ENCODE measurements around the gene CCDC138. TPM values are rescaled to one million over a fixed set of nuclear protein-coding genes. Genes with fewer than 3 reads are reported as not detected.

The CCDC138 gene
- total and polyA plus RNA-seq, 2 of the 13 experiments (the other 11 are each of a cell fraction or from before 2014, with no cell fraction given) = 5.6 to 32.5 TPM

- ATAC-seq (no peak), FAIRE-seq (no peak), DNase-seq (ENCODE audit: low spot score) (no peak)
- Histone ChIP-seq H3K4me1 (ENCODE audit: insufficient read depth, low read length) (no peaks in the 10 kb centered on the region), H2AFZ (ENCODE audit: low read length) (no peak overlapping the region), H3K4me3 (replicated peaks in 1 of 3; ENCODE audit: insufficient read depth in 1 of 3, low read depth in 2 of 3, low read length in 3 of 3) (no peak overlapping the region), H3K9me3 (ENCODE audit: low read length) (no peaks in the 10 kb centered on the region), H3K36me3 (replicated peaks in 1 of 2; ENCODE audit: control insufficient read depth in 1 of 2, insufficient read depth in 2 of 2, low read length in 2 of 2) (peaks cover 20 to 77% of the 10 kb centered on the region in 2 experiments), H3K79me2 (ENCODE audit: insufficient read depth, low read length) (no peaks in the 10 kb centered on the region), H3K27ac (ENCODE audit: extremely low read length, insufficient read depth, low read length) (no peak overlapping the region), H4K20me1 (ENCODE audit: insufficient read depth, low read length) (no peaks in the 10 kb centered on the region), H3K4me2 (ENCODE audit: low read depth, low read length) (no peak overlapping the region), H3K9ac (ENCODE audit: insufficient read depth, low read depth, low read length) (no peak overlapping the region), H3K27me3 (ENCODE audit: control insufficient read depth in 1 of 2, insufficient read depth in 2 of 2, low read length in 2 of 2) (no peaks in the 10 kb centered on the region)
- in situ Hi-C loops (cut with HindIII; ENCODE audit: extremely low pct_ligation_motif_present, low pct_unique_long_range_greater_than_20kb) (no loop called here), intact Hi-C loops (cut with micrococcal nuclease; ENCODE audit: unreplicated experiment) (no loop called here)
- ChIA-PET CTCF (ENCODE audit: low intra/inter-chr PET ratio, low total read pairs) (no interaction called here), POLR2A (no interaction called here)
- no TSS peak for BruUV-seq (replicated peaks)
- 98% methylated on average over 2 of the region's 2 CpGs for WGBS (ENCODE audit: low lambda C conversion rate)
- TF ChIP-seq ZNF382 (CRISPR knock-in tag; IDR thresholded peaks at IDR 0.05; ENCODE audit: borderline replicate concordance) (no peak), NFE2L1 (CRISPR knock-in tag; IDR thresholded peaks at IDR 0.05; ENCODE audit: borderline replicate concordance) (no peak), SIN3B (IDR thresholded peaks at IDR 0.05; ENCODE audit: low read length) (no peak), ZNF513 (CRISPR knock-in tag; conservative IDR thresholded peaks at IDR 0.05) (no peak), ZNF264 (CRISPR knock-in tag; IDR thresholded peaks at IDR 0.05) (no peak), SETDB1 (CRISPR knock-in tag; IDR thresholded peaks at IDR 0.05; ENCODE audit: borderline replicate concordance) (no peak), ZNF619 (CRISPR knock-in tag; IDR thresholded peaks at IDR 0.05) (no peak), ZNF18 (CRISPR knock-in tag; IDR thresholded peaks at IDR 0.05; ENCODE audit: insufficient replicate concordance) (no peak), ZNF432 (CRISPR knock-in tag; IDR thresholded peaks at IDR 0.05; ENCODE audit: borderline replicate concordance) (no peak), E2F1 (CRISPR knock-in tag; IDR thresholded peaks at IDR 0.05) (no peak), ZNF564 (CRISPR knock-in tag; IDR thresholded peaks at IDR 0.05) (no peak), ZBTB49 (CRISPR knock-in tag; IDR thresholded peaks at IDR 0.05; ENCODE audit: borderline replicate concordance) (no peak), ZNF780A (CRISPR knock-in tag; IDR thresholded peaks at IDR 0.05) (no peak)
Measured at GRCh38 chr2:108778857-108779256, 7.7 kb upstream of the CCDC138 start.

Data from HepG2 (cell line).